HG03139 (cell line): ENCODE data around the gene TREH.

Experiments used
- ATAC-seq: cut with Tn5 transposase; IDR thresholded peaks from one replicate; pipeline ENCODE4 v1.9.1; 2021; ENCODE audit not compliant: unreplicated experiment

TREH gene

DNA sequence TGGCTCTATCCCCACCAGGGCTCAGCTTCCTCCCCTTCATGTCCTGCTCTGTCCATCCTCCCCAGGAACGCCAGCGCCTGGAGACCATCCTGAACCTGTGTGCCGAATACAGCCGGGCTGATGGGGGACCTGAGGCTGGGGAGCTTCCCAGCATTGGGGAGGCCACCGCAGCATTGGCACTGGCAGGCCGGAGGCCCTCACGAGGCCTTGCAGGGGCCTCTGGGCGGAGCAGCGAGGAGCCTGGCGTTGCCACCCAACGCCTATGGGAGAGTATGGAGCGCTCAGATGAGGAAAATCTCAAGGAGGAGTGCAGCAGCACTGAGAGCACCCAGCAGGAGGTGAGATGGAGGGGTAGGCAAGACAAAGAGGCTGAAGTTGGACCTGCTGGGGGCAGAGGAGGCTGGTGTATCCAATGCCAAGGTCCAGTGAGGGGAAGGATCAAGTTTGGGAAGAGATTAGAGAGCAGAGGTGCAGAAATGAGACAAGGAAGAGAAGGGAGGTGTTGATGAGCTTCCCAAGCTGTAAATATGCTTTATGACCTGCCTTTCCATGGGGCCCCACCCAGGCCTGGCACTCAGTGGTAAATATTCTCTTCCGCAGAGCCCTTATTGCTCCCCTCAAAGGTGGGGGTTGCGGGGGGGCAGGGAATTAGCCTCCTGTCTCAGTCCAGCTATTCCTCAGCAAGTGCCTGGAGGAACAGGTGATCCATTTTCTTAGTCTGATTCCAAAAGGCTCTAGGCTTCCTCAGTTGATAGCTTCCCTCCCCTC, 48.1 kb downstream of the TREH start:
- ATAC-seq, result no peak

DNA sequence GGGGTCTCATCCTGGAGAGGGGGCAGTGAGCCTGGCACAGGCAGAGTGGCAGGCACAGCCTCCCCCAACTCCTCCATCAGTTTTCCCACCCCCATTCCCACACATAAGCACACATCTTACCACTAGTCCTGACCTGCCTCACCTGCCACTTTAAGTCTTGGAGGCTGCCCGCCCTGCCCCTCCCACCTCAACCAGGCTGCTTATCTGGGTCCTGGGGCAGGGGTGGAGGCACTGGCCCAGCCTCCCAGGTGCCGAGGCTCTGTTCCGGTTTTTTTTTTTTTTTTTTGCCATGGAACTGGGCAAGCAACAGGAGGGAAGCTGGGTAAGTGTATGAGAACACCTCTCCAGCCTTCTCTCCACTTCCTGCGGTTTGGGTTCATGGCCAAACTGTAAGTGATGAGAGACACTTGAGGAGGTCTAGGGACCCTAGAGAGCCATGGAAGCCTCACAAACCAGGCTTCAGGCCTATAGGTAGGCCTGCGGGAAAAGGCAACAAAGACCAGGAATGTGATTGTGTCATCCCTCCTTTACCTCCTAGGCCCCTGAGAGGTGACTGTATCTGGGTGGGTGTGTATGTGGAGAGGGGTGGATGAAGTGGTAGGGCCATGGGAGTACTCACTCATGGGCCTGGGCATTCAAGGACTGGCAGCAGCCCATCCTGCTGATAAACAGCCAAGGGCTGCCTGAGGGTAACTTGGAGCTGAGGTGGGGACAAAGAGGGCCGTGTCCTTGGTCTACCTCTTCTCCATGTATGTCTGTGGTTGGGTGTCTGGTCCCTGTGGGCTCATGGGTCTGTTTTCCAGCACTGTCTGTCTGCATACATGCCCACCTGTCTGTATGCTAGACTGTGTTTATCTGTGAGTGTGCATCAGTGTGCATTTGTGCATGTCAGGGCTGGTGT, 49.4 kb downstream of the TREH start:
- ATAC-seq, result no peak

DNA sequence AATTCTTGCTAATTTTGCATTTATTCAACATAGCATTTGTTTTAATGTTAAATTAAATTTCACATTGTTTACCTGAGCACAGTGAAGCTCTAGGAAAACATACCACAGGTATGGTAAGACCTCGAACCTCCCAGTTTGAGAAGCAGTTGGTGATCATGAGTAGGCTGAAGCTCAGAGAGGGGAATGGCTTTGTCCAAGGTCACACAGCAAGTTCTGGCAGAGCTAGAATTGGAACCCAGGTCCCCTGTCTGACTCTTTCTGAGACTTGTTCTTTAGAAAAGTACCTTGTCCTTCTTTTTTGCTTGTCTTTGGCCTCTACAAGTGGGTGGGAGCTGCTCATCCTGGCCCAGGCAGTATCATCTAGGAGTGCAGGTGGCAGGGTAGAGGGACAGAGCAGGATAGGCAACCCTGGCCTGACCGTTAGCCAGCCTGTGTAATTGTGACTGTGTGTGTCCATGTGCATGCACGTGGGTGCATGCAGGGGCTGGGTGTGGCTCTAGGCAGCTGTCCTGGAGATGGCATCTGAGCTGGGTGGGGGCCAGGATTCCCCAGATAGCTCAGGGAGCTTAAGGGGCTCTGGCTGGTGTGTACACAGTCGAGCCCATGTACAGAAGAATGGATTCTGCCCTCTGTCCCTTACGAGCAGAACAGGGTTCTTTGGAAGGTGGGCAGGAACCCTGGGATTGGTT, 50.4 kb downstream of the TREH start:
- no peak for ATAC-seq

DNA sequence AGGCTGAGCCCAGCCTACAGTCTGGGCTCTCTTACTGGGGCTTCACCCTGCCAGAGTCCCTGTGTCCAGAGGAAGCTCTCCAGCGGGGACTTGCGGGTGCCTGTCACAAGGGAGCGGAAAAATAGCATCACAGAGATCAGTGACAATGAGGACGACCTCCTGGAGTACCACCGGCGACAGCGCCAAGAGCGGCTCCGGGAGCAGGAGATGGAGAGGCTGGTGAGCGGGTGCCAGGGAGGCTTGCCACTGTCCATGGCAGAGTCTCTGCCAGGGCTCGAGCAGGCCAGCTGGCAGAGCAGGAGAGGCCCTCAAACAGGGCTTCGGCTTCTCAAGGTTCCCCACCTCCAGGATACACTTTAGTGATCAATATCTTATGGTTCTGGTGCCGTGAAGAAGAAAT, 51.0 kb downstream of the TREH start:
- no peak for ATAC-seq

DNA sequence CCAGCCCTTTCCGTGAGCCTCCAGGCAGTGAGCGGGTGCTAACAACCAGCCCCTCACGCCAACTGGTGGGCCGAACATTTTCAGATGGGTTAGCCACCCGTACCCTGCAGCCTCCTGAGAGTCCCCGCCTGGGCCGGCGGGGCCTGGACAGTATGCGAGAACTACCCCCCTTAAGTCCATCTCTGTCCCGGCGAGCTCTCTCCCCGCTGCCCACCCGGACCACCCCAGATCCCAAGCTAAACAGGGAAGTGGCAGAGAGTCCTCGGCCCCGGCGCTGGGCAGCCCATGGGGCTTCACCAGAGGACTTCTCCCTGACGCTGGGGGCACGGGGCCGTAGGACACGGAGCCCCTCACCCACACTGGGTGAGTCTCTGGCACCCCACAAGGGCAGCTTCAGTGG, 51.4 kb downstream of the TREH start:
- ATAC-seq, result no peak

DNA sequence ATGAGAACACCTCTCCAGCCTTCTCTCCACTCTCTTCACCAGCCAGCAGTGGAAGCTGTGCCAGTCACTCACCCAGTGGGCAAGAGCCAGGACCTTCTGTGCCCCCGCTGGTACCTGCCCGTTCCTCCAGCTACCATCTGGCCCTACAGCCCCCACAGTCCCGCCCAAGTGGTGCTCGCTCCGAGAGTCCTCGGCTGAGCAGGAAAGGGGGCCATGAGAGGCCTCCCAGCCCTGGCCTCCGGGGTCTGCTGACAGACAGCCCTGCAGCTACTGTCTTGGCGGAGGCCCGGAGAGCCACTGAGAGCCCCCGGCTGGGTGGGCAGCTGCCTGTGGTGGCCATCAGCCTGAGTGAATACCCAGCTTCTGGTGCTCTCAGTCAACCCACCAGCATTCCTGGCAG, 51.9 kb downstream of the TREH start:
- ATAC-seq, result no peak

DNA sequence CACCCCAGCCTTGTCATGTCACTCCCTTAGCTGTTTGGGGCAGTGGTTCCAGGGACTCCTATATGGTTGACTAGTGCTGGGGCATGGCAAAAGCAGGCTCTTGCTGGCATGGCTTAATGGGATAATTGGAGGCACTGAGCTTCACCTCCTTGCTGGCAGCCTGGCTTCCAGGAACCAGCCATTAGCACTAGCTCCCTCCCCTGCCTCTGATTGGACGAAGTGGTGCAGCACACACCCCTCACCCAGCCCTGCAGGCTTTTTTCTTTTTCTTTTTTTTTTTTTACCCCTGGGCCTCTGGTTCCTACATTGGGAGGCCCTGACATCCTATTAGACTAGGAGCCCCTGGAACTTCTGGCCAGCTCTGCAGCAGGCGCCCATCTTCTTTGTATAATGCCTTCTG, 53.5 kb downstream of the TREH start:
- no peak for ATAC-seq

DNA sequence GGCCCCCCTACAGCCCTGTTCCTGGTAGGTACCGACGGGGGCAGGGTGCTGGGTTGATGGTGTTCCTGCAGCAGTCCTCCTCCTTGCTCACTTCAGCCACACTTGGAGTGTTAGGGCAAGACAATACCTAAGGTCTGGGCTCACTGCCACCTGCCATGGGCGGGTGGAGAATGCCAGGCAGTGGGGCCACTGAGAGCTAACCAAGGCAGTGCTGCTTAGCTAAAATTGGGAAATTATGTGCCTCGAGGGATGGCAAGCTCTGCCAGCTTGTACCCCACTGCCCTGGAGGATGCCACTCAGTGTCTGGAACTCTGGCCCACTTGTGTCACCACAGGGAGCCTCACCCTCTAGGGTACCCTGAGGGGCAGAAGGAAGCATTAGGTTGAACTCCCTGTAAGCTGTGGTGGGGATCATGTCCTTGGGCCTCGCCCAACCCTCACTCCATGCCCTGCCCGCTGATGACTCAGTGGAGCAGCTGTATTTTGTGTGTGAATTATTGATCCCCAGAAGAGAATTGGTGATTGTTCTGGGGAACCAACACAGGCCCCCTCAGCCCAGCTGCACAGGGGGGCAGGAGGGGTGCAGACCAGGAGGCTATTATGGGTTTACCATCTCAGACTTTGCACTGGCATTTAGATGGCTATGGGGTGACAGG, 54.3 kb downstream of the TREH start:
- ATAC-seq, result no peak

DNA sequence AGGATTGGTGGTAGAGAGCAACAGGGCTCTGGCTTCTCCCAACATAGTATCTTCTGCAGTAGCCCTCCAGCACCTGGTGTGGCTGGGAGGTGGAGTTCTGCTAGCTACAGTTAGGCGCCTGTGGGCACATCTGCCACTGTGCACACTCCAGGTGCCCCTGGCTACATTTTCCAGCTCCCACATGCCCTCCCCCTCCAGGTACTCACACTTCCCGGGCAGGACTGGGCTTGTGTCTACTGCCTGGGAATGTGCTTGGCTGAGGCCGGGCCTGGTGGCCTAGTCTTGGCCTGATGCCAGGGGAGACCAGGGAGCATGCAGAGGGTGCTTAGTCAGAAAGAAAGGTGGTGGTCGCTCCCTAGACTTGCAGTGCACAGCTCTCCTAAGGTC, 56.2 kb downstream of the TREH start:
- ATAC-seq, result no peak

DNA sequence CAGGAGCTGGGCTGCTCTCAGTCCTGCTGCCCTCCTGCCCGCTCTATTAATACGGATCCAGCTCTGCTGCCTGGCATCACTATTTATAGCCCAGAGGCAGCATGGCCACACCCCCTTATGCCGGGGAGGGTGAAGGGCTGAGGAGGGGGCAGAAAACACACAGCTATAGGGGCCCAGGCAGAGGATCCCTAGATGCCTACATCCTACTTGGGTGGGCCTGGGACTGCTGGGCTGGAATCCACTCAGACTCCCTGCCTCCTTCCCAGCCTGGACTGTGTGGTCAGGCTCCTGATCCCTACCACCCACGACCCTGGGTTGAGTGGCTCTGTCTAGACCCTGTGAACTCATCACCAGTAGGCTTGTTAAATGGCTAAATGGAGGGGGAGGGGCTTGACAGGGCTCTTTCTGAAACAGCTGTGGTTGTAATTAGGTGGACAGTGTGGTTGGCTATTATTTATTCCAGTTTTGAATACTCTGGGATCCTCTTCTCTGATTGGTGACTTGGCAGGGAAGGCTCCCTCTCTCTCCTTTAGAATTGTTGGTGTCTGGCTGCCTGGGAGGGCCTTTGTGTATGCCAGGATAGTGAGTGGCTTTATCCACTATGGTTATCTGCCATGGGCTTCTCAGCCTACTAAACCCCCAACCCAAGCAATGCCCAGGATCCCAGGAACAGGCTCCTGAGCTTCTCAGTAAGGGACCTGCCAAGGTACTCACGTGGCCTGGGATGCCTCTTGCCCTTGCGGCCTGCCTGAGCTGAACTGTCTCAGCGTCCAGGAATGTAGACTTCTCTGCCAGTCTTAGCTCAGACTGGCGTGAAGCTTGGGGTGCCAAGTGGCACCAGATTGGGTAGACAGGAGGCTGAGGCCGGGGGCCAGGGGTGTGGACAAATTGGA, 56.8 kb downstream of the TREH start:
- ATAC-seq, result no peak

DNA sequence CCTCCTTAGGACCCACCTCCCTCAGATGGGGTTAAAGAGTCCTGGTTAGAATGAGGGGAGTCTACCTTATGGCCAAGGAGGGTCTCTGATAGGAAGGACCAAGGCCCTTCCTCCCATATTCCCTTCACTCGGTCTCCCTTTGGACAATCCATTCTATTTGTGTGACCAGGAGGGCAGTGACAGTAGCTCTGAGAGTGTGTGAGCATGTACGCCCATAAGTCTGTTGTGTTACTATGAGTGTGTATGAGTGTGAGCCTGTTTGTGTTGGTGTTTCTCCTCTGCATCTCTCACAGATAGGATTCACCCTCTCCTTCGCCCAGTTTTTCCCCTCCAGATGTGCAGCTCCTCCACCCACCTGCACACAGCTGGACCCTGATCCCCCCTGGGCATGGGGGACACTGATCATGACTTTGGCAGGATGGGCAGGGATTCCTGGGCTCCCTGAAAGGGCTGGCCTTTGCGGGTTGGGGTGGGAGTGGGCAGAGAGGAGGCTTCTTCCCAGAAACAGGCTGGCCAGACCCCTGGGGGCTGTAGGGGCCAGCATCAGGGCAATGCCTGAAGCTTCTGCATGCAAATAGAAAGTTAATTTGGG, 57.6 kb downstream of the TREH start:
- ATAC-seq, result no peak

DNA sequence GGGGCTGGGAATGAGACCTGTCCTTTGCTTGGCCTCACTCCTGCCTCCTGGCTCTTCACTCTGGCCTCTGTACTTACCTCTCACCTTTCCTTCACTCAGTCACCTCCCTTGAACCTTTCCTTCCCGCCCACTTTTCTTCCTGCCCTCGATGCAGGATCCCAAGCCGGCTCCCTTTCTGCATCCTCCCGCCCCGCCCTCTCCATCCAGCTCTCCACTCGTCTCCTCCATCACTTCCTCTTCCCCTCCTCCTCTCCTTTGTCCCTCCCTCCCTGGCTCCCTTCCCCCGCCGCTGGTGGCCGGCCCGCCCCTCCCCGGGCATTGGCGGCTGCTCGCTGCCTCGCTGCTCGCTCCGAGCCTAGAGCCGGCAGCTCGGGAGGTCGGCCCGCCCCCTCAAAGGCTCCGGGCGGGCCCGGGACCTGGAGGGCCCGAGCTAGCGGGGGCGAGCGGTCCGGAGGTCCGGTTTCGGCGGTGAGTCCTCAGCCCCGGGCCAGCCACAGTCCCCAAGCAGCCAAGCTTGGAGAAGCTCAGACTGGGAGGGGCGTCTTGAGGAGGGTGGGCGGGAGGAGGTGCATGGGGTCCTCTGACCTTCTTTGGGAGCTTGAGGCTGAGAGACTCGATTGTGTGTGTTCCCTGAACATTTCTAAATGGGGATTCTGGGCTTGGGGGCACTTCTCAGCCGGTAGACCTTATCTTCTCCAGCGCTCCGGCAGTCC, 58.2 kb downstream of the TREH start:
- no peak for ATAC-seq

DNA sequence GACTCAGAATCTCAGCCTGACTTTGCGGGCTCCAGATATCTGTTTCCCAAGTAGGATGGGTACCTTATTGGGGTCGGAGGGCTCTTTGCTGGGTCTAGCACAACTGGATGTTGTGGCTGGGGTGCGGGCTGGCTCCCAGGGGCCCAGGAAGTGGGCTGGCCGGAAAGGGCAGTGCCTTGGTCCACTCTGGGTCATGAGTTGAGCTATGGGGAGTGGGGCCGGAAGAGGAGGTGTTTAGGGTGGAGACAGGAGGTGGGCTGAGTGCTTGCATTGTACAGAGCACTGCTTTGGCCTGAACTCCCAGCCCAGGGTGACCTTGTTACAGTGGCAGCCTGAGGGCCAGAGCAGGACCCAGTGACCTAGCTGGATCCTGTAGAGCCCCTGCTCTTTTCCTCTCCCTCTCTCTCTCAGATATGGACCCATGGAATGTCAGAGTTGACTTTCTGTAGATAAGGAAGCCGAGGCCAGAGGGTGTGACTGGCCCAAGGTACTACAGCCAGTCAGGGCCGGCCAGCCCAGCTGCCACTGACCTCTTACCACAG, 58.9 kb downstream of the TREH start:
- no peak for ATAC-seq

DNA sequence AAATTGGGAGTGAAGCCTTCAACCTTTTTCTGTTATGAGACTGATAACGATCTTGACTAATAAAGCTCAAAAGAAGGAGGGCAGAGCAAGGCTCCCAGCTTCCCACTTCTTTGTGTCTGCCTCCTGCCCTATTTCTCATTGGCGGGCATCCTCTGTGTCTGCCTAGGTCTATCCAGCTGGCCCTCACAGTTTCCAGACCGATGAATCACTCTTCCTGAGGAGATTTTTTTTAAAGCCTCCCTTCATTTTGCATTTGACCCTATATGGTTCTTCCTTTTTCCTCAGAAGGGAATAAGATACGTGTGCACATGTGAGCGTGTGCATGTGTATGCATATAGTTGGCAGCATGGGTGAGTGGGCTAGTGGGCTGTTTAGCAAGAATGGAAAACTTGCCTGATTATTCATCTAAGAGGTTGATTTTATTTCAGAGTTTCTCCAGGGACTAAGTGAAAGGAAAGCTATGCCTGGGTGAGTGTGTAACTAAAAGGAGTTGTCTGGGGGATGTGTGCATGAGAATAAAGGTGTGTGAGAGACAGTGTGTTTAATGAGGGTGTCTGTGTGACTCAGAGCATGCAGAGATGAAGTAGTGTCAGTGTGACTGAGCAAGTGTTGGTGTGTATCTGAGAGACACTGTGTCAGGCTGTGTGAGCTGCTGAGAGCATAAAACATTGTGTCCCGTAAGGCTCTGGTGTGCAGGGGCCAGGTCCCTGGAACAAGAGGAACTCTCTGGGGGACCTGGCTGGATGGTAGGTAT, 59.8 kb downstream of the TREH start:
- ATAC-seq, result no peak

DNA sequence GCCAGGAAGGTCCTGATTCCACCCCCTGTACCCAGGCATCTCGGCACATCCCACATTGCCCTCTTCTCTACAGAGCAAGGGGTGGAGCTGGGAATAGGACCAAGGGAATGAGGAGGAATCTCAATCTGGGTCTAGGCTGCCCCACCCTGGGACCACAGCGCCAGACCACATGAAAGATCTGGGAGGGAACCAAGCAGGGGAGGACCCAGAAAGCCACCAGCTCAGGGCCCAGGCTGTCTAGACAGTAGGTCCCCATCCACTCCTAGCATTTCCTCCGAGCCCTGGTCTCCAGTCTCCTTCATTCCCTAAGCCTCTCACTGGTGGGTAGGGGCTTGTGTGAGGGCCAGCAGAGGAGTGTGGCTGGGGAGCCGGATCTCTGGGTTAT, 60.5 kb downstream of the TREH start:
- ATAC-seq, result no peak

DNA sequence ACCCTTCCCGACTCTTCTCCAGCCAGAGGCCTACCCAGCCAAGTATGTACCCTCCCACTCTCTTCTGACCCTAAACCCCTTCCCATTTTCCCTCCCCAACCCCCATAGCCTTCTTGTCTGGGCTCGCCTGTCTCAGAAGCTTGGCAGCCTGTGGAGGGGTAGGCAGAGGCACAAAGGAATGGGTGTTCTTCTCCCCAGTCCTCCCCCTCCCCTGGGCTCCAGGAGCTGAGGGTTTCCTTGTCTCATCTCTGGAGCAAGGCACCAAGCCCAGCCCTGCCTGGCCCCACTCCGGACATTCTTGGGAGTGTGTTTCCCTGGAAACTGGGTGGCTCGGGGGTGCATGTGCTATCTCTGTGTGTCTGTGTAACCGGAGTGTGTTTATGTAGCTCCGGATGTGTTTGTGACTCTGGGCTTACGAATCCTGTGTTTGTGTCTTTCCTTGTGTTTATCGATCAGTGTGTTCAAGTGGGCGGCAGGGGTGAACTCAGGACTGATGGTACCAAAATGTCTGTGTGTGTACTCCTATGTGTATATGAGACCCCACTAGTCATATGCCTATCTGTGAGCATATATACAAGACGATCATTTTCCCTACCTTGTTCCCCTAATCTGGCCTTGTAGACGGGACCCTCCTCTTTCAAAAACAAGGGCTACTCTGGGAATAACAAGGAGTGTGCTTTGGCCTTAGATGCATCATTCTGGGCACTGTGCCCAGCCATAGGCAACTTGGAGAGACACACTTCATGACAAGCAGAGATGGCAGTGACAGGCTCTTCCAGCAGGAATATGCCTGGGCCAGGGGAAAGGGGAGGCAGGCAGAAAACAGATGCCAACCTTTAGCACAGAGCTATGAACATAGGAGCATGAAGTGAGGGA, 61.1 kb downstream of the TREH start:
- ATAC-seq, result no peak

DNA sequence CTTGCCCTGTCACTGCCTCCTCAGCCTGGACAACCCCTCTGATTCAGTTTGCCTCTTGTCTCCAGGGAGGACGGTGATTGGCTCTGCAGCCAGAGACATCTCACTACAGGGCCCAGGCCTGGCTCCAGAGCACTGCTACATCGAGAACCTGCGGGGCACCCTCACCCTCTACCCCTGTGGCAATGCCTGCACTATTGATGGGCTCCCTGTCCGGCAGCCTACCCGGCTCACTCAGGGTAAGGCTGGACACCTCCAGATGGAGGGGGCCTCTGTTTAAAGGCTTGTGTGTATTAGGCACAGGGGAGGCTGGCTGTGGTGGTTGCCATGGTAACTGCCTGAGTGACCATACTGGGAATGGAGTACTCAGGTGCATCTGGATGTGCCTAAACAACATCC, 63.5 kb downstream of the TREH start:
- ATAC-seq, result no peak
